WERI-Rb-1 (cell line): Measurements from ENCODE around the gene B4GALT3.

Source experiments
- DNase-seq: peaks from one replicate; pipeline ENCODE4 v3.0.0-alpha.2; 2020
- H3K27ac ChIP-seq: fragments of 250-450 bp; sonication (Bioruptor Pico); 2 replicates; pipeline ENCODE4 v1.5.1; 2020; ENCODE audit warnings: mild to moderate bottlenecking, moderate library complexity
- H3K27me3 ChIP-seq: fragments of 250-450 bp; sonication (Bioruptor Pico); 2 replicates; pipeline ENCODE4 v1.5.1; 2021; ENCODE audit warnings: mild to moderate bottlenecking, low read depth, moderate library complexity; ENCODE audit not compliant: insufficient read depth, severe bottlenecking
- H3K36me3 ChIP-seq: fragments of 250-450 bp; sonication (Bioruptor Pico); 2 replicates; pipeline ENCODE4 v1.5.1; 2020; ENCODE audit warnings: mild to moderate bottlenecking, moderate library complexity
- H3K4me3 ChIP-seq: 2 replicates; pipeline ENCODE4 v1.5.1; 2011; ENCODE audit warnings: low read depth, mild to moderate bottlenecking, control low read depth, low read length
- H3K9me3 ChIP-seq: fragments of 250-450 bp; sonication (Bioruptor Pico); 2 replicates; pipeline ENCODE4 v1.5.1; 2021; ENCODE audit warnings: mild to moderate bottlenecking, moderate library complexity; ENCODE audit not compliant: severe bottlenecking
- CTCF ChIP-seq: IDR thresholded peaks from 2 replicates; pipeline ENCODE4 v1.5.1; 2011; ENCODE audit warnings: low read depth, mild to moderate bottlenecking, control low read depth, inconsistent platforms, low read length

B4GALT3 gene

GRCh38 chr1:161159913-161160243, 17.4 kb downstream of the B4GALT3 start:
- Histone ChIP-seq H3K27ac (peak overlapping the region; percentile 91), H3K36me3 (peaks cover 63% of the 10 kb centered on the region), H3K9me3 (no peaks in the 10 kb centered on the region), H3K27me3 (no peaks in the 10 kb centered on the region), H3K4me3 (peak overlapping the region; percentile 63)
- TF ChIP-seq CTCF = no peak
- no peak for DNase-seq

GRCh38 chr1:161159087-161159912, 18.0 kb downstream of the B4GALT3 start, which contains the start of gene USP21:
Gene USP21, plus strand, starts transcription at chr1:161159500. Its CDS starts 1,141 bp downstream, at chr1:161160641.
- no peaks in the 10 kb centered on the region for H3K27me3 ChIP-seq
- no peaks in the 10 kb centered on the region for H3K9me3 ChIP-seq
- peaks cover 57% of the 10 kb centered on the region for H3K36me3 ChIP-seq

GRCh38 chr1:161158316-161159010, 18.8 kb downstream of the B4GALT3 start:
- no peaks in the 10 kb centered on the region for H3K27me3 ChIP-seq
- H3K9me3 ChIP-seq = no peaks in the 10 kb centered on the region
- peaks cover 53% of the 10 kb centered on the region for H3K36me3 ChIP-seq
- H3K27ac ChIP-seq = peak overlapping the region; percentile 91
- no peak for DNase-seq
- no peak for TF ChIP-seq CTCF
- H3K4me3 ChIP-seq = peak overlapping the region; percentile 63

More at GRCh38 chr1:161159087-161159912, 18.0 kb downstream of the B4GALT3 start, which contains the start of gene USP21:
- Histone ChIP-seq H3K27ac (peak within 1 kb of the TSS; percentile 91), H3K4me3 (peak within 1 kb of the TSS; percentile 63)
- peak; percentile 98 for DNase-seq
- peak; percentile 56 for TF ChIP-seq CTCF

- Histone ChIP-seq H3K9me3 (no peaks in the 10 kb centered on the region), H3K36me3 (peaks cover 47% of the 10 kb centered on the region), H3K27ac (no peak overlapping the region), H3K4me3 (no peak overlapping the region), H3K27me3 (no peaks in the 10 kb centered on the region)
- no peak for TF ChIP-seq CTCF
- DNase-seq = no peak
Observed at GRCh38 chr1:161157867-161158266, 19.4 kb downstream of the B4GALT3 start.

GRCh38 chr1:161153682-161154337, 23.5 kb downstream of the B4GALT3 start, which contains the start of gene UFC1:
Gene UFC1, plus strand, starts transcription at chr1:161153978. Its CDS starts 20 bp downstream, at chr1:161153998.
- no peak for TF ChIP-seq CTCF
- DNase-seq = peak; percentile 89

More at GRCh38 chr1:161153682-161154337, 23.5 kb downstream of the B4GALT3 start, which contains the start of gene UFC1:
- Histone ChIP-seq H3K4me3 (peak within 1 kb of the TSS; percentile 85), H3K27ac (peak within 1 kb of the TSS; percentile 99), H3K9me3 (no peaks in the 10 kb centered on the region), H3K36me3 (peaks cover 24% of the 10 kb centered on the region), H3K27me3 (no peaks in the 10 kb centered on the region)
